HCT116 (cell line): ENCODE data around the gene PTCSC3. TPM values are rescaled to one million over a fixed set of nuclear protein-coding genes. Genes with fewer than 3 reads are reported as not detected.

ENCODE experiments used
- ATAC-seq: fragments of 200-7000 bp; cut with Tn5 transposase; 2 replicates; pipeline ENCODE4 v1.9.1; 2020; ENCODE audit warnings: mild to moderate bottlenecking, moderate library complexity
- BruUV-seq: library from RNA; stranded (reverse); fragments of 400-500 nt; replicated peaks from 2 replicates; lab custom pipeline; 2021; lab: Mats Ljungman, UMichigan
- CTCF ChIA-PET: fragments of 300-600 bp; sonication (Branson Sonifier 250); formaldehyde crosslinking; loops from one replicate; lab custom pipeline; 2021; ENCODE audit warnings: antibody characterized with exemption; lab: Charles Lee
- POLR2A ChIA-PET: fragments of 300-600, 350-600 bp; sonication (Branson Sonifier 250); formaldehyde crosslinking; loops from one replicate; lab custom pipeline; 2021; ENCODE audit warnings: antibody characterized with exemption; lab: Charles Lee
- RAD21 ChIA-PET, 2 experiments: fragments of 300-600 bp; sonication (Branson Sonifier 250); formaldehyde crosslinking; loops; one replicate each; lab custom pipeline; 2023; ENCODE audit warnings: low total read pairs in 2 of 2; ENCODE audit not compliant: uncharacterized antibody in 2 of 2, unreplicated experiment in 2 of 2, low non-redundant PET in 1 of 2; lab: Charles Lee
- DNase-seq: peaks from one replicate; pipeline ENCODE4 v3.0.0-alpha.2; 2010; ENCODE audit warnings: low read depth, low spot score
- H2AFZ ChIP-seq: fragments of 200-600 bp; shearing (Covaris generic), sonication (generic); 2 replicates; pipeline ENCODE4 v1.6.1; 2017; ENCODE audit warnings: low read depth, mixed run types, mixed read lengths, antibody characterized with exemption, low read length; ENCODE audit not compliant: poor library complexity, severe bottlenecking
- H3K27ac ChIP-seq: 2 replicates; pipeline ENCODE4 v1.5.1; 2012; ENCODE audit warnings: low read depth, low read length
- H3K27me3 ChIP-seq: fragments of 200-600 bp; sonication (generic); 2 replicates; pipeline ENCODE4 v1.6.1; 2016; ENCODE audit warnings: mixed run types, low read length, mixed read lengths; ENCODE audit not compliant: insufficient read depth
- H3K36me3 ChIP-seq, 2 experiments: fragments of 200-500 bp in 1 of 2; fragments of 200-600 bp in 1 of 2; sonication (Bioruptor generic) in 1 of 2; sonication (generic) in 1 of 2; 2 replicates each; pipeline versions ENCODE4 v1.5.1 to v1.6.1; 2014 to 2016; ENCODE audit warnings: low read length in 2 of 2, inconsistent platforms in 1 of 2, mixed read lengths in 1 of 2, mixed run types in 1 of 2; ENCODE audit not compliant: insufficient read depth in 2 of 2, control insufficient read depth in 1 of 2
- H3K4me1 ChIP-seq, 2 experiments: fragments of 200-600 bp in 1 of 2; sonication (generic) in 1 of 2; 2 replicates each; pipeline versions ENCODE4 v1.5.1 to v1.6.1; 2012 to 2017; ENCODE audit warnings: low read length in 2 of 2, inconsistent platforms in 1 of 2, mild to moderate bottlenecking in 1 of 2, mixed read lengths in 1 of 2, mixed run types in 1 of 2, moderate library complexity in 1 of 2; ENCODE audit not compliant: insufficient read depth in 2 of 2, control insufficient read depth in 1 of 2
- H3K4me2 ChIP-seq: fragments of 200-600 bp; sonication (generic); 2 replicates; pipeline ENCODE4 v1.6.1; 2017; ENCODE audit warnings: mixed run types, low read length, mixed read lengths
- H3K4me3 ChIP-seq, 2 experiments: fragments of 200-600 bp in 1 of 2; sonication (generic) in 1 of 2; replicated peaks in 1 of 2; 2 replicates each; pipeline ENCODE4 v1.5.1; 2011 to 2016; ENCODE audit warnings: low read length in 2 of 2, control low read depth in 1 of 2, low read depth in 1 of 2, mild to moderate bottlenecking in 1 of 2, mixed read lengths in 1 of 2, mixed run types in 1 of 2
- H3K79me2 ChIP-seq: fragments of 200-600 bp; sonication (generic); 2 replicates; pipeline ENCODE4 v1.6.1; 2017; ENCODE audit warnings: mild to moderate bottlenecking, mixed run types, low read length, moderate library complexity, mixed read lengths; ENCODE audit not compliant: insufficient read depth
- H3K9ac ChIP-seq: fragments of 200-600 bp; sonication (generic); 2 replicates; pipeline ENCODE4 v1.6.1; 2016; ENCODE audit warnings: low read length, mixed read lengths
- H3K9me2 ChIP-seq: fragments of 200-600 bp; sonication (generic), shearing (Covaris generic); 2 replicates; pipeline ENCODE4 v1.6.1; 2017; ENCODE audit warnings: mixed run types, mild to moderate bottlenecking, moderate library complexity; ENCODE audit not compliant: insufficient read depth
- H3K9me3 ChIP-seq, 2 experiments: fragments of 200-500 bp in 1 of 2; fragments of 200-600 bp in 1 of 2; sonication (Bioruptor generic) in 1 of 2; sonication (generic) in 1 of 2; 2 replicates each; pipeline ENCODE4 v1.6.1; 2014 to 2017; ENCODE audit warnings: low read length in 2 of 2, mixed read lengths in 2 of 2, inconsistent platforms in 1 of 2, low read depth in 1 of 2, mild to moderate bottlenecking in 1 of 2, mixed run types in 1 of 2, moderate library complexity in 1 of 2; ENCODE audit not compliant: control insufficient read depth in 1 of 2, insufficient read depth in 1 of 2
- H4K20me1 ChIP-seq: fragments of 200-600 bp; sonication (generic), shearing (Covaris generic); 2 replicates; pipeline ENCODE4 v1.6.1; 2017; ENCODE audit warnings: mixed run types, mild to moderate bottlenecking, moderate library complexity; ENCODE audit not compliant: insufficient read depth
- CBX3 ChIP-seq: IDR thresholded peaks from 2 replicates; pipeline ENCODE4 v1.6.1; 2012; ENCODE audit warnings: low read depth
- ELF1 ChIP-seq: IDR thresholded peaks from 2 replicates; pipeline ENCODE4 v1.6.1; 2012; ENCODE audit warnings: low read depth, borderline replicate concordance
- EZH2 ChIP-seq: fragments of 200-600 bp; sonication (generic); IDR thresholded peaks from 2 replicates; pipeline ENCODE4 v1.6.1; 2017; ENCODE audit warnings: antibody characterized with exemption, mixed run types
- EZH2phosphoT487 ChIP-seq: fragments of 200-600 bp; IDR thresholded peaks from 2 replicates; pipeline ENCODE4 v1.6.1; 2018; ENCODE audit warnings: antibody characterized with exemption, borderline replicate concordance
- FOSL1 ChIP-seq: IDR thresholded peaks from 2 replicates; pipeline ENCODE4 v1.6.1; 2012; ENCODE audit warnings: low read depth
- POLR2A ChIP-seq: IDR thresholded peaks from 2 replicates; pipeline ENCODE4 v1.7.0; 2011; ENCODE audit warnings: borderline replicate concordance; ENCODE audit not compliant: insufficient read depth, insufficient read length; ENCODE audit errors: extremely low read depth
- RAD21 ChIP-seq: IDR thresholded peaks from 2 replicates; pipeline ENCODE4 v1.6.1; 2012; ENCODE audit warnings: low read depth, mild to moderate bottlenecking
- SP1 ChIP-seq: IDR thresholded peaks from 2 replicates; pipeline ENCODE4 v1.6.1; 2012; ENCODE audit warnings: low read depth
- SRF ChIP-seq: IDR thresholded peaks from 2 replicates; pipeline ENCODE4 v1.6.1; 2012; ENCODE audit warnings: low read depth
- ZFX ChIP-seq: fragments of 450-650 bp; IDR thresholded peaks from 2 replicates; pipeline ENCODE4 v1.6.1; 2017
- ZNF274 ChIP-seq: fragments of 200-500 bp; sonication (Bioruptor generic); IDR thresholded peaks from 2 replicates; pipeline ENCODE4 v1.6.1; 2014; ENCODE audit warnings: mild to moderate bottlenecking, low read depth, low read length, inconsistent platforms
- intact Hi-C: fragments of 100-400 bp; cut with micrococcal nuclease; formaldehyde crosslinking; loops from 2 replicates; pipeline ENCODE4 v1.10.0; 2022
- total RNA-seq: library from RNA; stranded (reverse); gene quantifications from one replicate; pipeline ENCODE4 v1.2.1, GENCODE V29; 2021; ENCODE audit not compliant: unreplicated experiment
- TF ChIP-seq, protein P1 (sequence below): IDR thresholded peaks from 2 replicates; pipeline ENCODE4 v1.6.1; 2012; ENCODE audit warnings: low read depth
- TF ChIP-seq, protein P2 (sequence below), 3 experiments: fragments of 200-600 bp in 1 of 3; sonication (generic) in 1 of 3; IDR thresholded peaks in 2 of 3; conservative IDR thresholded peaks in 1 of 3; 2 replicates each; pipeline ENCODE4 v1.5.1; 2012 to 2017; ENCODE audit warnings: low read depth in 2 of 3, low read length in 2 of 3, antibody characterized with exemption in 1 of 3, borderline replicate concordance in 1 of 3, control low read depth in 1 of 3, mild to moderate bottlenecking in 1 of 3, mixed read lengths in 1 of 3, mixed run types in 1 of 3, moderate library complexity in 1 of 3; ENCODE audit not compliant: insufficient read depth in 1 of 3

Gene PTCSC3
- total RNA-seq, 1 experiment from 2014 or later, result not detected

DNA sequence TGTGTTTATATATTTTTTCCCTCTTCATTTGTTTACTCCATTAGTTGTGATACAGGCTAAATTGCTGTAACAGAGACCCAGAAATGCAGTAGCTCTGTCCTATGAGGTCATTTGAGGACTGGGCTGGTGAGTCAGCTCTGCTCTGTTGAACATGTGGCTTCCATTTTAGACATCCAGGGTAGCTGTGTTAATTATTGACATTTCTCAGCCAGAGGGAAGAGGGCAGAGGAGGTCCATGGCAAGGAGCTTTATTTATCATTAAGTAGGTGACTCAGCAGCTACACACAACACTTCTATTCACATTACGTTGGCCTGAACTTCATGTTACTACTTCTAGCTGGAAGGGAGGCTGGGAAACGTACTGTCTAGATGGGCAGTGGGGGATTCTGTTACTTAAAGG is 85.4 kb downstream of the PTCSC3 start:
- peak; percentile 75 for ATAC-seq

GRCh38 chr14:36087411-36087810 is 89.1 kb downstream of the PTCSC3 start:
- H4K20me1 ChIP-seq, result no peaks in the 10 kb centered on the region
- ChIA-PET POLR2A (no interaction called here), CTCF (interaction anchor here (4.1 kb wide), 1 partner anchor 17 kb away, joined by 22 read pairs; no protein-coding TSS in a partner anchor), RAD21 (no interaction called here)
- H2AFZ ChIP-seq, result no peak overlapping the region
- H3K4me2 ChIP-seq, result no peak overlapping the region
- no peaks in the 10 kb centered on the region for H3K9me2 ChIP-seq
- H3K9me3 ChIP-seq, result no peaks in the 10 kb centered on the region
- BruUV-seq, result no TSS peak
- no peaks in the 10 kb centered on the region for H3K27me3 ChIP-seq
- peaks cover 6 to 10% of the 10 kb centered on the region in 2 experiments for H3K4me1 ChIP-seq
- intact Hi-C loops, result no loop called here
- DNase-seq (no peak), ATAC-seq (no peak)
- H3K4me3 ChIP-seq, result no peak overlapping the region
- no peak overlapping the region for H3K9ac ChIP-seq
- H3K79me2 ChIP-seq, result no peaks in the 10 kb centered on the region
- H3K27ac ChIP-seq, result no peak overlapping the region
- no peaks in the 10 kb centered on the region for H3K36me3 ChIP-seq
- no peak for TF ChIP-seq RAD21
- TF ChIP-seq ZFX, result no peak
- TF ChIP-seq, protein P1, sequence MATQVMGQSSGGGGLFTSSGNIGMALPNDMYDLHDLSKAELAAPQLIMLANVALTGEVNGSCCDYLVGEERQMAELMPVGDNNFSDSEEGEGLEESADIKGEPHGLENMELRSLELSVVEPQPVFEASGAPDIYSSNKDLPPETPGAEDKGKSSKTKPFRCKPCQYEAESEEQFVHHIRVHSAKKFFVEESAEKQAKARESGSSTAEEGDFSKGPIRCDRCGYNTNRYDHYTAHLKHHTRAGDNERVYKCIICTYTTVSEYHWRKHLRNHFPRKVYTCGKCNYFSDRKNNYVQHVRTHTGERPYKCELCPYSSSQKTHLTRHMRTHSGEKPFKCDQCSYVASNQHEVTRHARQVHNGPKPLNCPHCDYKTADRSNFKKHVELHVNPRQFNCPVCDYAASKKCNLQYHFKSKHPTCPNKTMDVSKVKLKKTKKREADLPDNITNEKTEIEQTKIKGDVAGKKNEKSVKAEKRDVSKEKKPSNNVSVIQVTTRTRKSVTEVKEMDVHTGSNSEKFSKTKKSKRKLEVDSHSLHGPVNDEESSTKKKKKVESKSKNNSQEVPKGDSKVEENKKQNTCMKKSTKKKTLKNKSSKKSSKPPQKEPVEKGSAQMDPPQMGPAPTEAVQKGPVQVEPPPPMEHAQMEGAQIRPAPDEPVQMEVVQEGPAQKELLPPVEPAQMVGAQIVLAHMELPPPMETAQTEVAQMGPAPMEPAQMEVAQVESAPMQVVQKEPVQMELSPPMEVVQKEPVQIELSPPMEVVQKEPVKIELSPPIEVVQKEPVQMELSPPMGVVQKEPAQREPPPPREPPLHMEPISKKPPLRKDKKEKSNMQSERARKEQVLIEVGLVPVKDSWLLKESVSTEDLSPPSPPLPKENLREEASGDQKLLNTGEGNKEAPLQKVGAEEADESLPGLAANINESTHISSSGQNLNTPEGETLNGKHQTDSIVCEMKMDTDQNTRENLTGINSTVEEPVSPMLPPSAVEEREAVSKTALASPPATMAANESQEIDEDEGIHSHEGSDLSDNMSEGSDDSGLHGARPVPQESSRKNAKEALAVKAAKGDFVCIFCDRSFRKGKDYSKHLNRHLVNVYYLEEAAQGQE, result no peak
- TF ChIP-seq EZH2, result no peak
- TF ChIP-seq, protein P2, sequence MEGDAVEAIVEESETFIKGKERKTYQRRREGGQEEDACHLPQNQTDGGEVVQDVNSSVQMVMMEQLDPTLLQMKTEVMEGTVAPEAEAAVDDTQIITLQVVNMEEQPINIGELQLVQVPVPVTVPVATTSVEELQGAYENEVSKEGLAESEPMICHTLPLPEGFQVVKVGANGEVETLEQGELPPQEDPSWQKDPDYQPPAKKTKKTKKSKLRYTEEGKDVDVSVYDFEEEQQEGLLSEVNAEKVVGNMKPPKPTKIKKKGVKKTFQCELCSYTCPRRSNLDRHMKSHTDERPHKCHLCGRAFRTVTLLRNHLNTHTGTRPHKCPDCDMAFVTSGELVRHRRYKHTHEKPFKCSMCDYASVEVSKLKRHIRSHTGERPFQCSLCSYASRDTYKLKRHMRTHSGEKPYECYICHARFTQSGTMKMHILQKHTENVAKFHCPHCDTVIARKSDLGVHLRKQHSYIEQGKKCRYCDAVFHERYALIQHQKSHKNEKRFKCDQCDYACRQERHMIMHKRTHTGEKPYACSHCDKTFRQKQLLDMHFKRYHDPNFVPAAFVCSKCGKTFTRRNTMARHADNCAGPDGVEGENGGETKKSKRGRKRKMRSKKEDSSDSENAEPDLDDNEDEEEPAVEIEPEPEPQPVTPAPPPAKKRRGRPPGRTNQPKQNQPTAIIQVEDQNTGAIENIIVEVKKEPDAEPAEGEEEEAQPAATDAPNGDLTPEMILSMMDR (IDR thresholded peaks at IDR 0.05 in 2 of 3, conservative IDR thresholded peaks at IDR 0.05 in 1 of 3; ENCODE audit: borderline replicate concordance in 1 of 3, insufficient read depth in 1 of 3, low read depth in 2 of 3, low read length in 2 of 3), result no peak
- no peak for TF ChIP-seq FOSL1
- TF ChIP-seq EZH2phosphoT487, result no peak
- TF ChIP-seq SP1, result no peak
- no peak for TF ChIP-seq POLR2A
- no peak for TF ChIP-seq ZNF274
- TF ChIP-seq CBX3, result no peak
- no peak for TF ChIP-seq ELF1

More for the DNA sequence above, 85.4 kb downstream of the PTCSC3 start:
- TF ChIP-seq SRF (no peak), FOSL1 (0 out of 2 replicates have a peak, but pooled peaks have one; percentile 12)
- Histone ChIP-seq H3K27me3 (no peaks in the 10 kb centered on the region), H3K36me3 (no peaks in the 10 kb centered on the region), H4K20me1 (no peaks in the 10 kb centered on the region), H3K9me2 (no peaks in the 10 kb centered on the region), H3K27ac (no peak overlapping the region), H3K4me3 (no peak overlapping the region), H3K4me2 (peak overlapping the region; percentile 33), H2AFZ (peak overlapping the region; percentile 10), H3K9ac (no peak overlapping the region), H3K4me1 (peaks cover 6 to 10% of the 10 kb centered on the region in 2 experiments), H3K9me3 (no peaks in the 10 kb centered on the region), H3K79me2 (no peaks in the 10 kb centered on the region)
- peak; percentile 19 for DNase-seq
- CTCF ChIA-PET, result interaction anchor here (1.0 to 4.1 kb wide), 3 partner anchors 21 to 463 kb away, joined by 5 to 22 read pairs (median 5); no protein-coding TSS in a partner anchor
- RAD21 ChIA-PET, result interaction anchor here in 1 of 2 experiments (1.0 kb wide), 1 partner anchor 21 kb away, joined by 3 read pairs; no protein-coding TSS in a partner anchor
- BruUV-seq, result no TSS peak
- intact Hi-C loops, result no loop called here
- POLR2A ChIA-PET, result no interaction called here
